Measurements from ENCODE around the gene NMS. TPM values are rescaled to one million over a fixed set of nuclear protein-coding genes. Genes with fewer than 3 reads are reported as not detected.

Gene NMS
- total RNA-seq, 1 experiment from 2014 or later: not detected

GRCh38 chr2:100424277-100424875 is 45.9 kb upstream of the NMS start:
- H3K27ac Mint-ChIP-seq: no peak overlapping the region
- peaks cover 11% of the 10 kb centered on the region for H3K4me1 Mint-ChIP-seq
- no peaks in the 10 kb centered on the region for H3K27me3 Mint-ChIP-seq (ENCODE audit: low read depth)
- H3K36me3 Mint-ChIP-seq: no peaks in the 10 kb centered on the region; the same call in 1 of the 2 replicates
- TF ChIP-seq, protein P1, sequence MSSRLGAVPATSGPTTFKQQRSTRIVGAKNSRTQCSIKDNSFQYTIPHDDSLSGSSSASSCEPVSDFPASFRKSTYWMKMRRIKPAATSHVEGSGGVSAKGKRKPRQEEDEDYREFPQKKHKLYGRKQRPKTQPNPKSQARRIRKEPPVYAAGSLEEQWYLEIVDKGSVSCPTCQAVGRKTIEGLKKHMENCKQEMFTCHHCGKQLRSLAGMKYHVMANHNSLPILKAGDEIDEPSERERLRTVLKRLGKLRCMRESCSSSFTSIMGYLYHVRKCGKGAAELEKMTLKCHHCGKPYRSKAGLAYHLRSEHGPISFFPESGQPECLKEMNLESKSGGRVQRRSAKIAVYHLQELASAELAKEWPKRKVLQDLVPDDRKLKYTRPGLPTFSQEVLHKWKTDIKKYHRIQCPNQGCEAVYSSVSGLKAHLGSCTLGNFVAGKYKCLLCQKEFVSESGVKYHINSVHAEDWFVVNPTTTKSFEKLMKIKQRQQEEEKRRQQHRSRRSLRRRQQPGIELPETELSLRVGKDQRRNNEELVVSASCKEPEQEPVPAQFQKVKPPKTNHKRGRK (CRISPR knock-in tag; IDR thresholded peaks at IDR 0.05; ENCODE audit: borderline replicate concordance): no peak
- TF ChIP-seq SOX15 (CRISPR knock-in tag; IDR thresholded peaks at IDR 0.05) (no peak), ATF1 (CRISPR knock-in tag; IDR thresholded peaks at IDR 0.05) (no peak), IRF2 (CRISPR knock-in tag; IDR thresholded peaks at IDR 0.05; ENCODE audit: borderline replicate concordance, low read depth) (no peak), AFF4 (CRISPR knock-in tag; IDR thresholded peaks at IDR 0.05; ENCODE audit: borderline replicate concordance) (no peak), ERG (CRISPR knock-in tag; IDR thresholded peaks at IDR 0.05) (no peak), EMX1 (CRISPR knock-in tag; IDR thresholded peaks at IDR 0.05) (no peak), JUN (CRISPR knock-in tag; IDR thresholded peaks at IDR 0.05) (no peak)
- TF ChIP-seq, protein P2, sequence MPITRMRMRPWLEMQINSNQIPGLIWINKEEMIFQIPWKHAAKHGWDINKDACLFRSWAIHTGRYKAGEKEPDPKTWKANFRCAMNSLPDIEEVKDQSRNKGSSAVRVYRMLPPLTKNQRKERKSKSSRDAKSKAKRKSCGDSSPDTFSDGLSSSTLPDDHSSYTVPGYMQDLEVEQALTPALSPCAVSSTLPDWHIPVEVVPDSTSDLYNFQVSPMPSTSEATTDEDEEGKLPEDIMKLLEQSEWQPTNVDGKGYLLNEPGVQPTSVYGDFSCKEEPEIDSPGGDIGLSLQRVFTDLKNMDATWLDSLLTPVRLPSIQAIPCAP (CRISPR knock-in tag; IDR thresholded peaks at IDR 0.05): no peak
- CTCF ChIA-PET: interaction anchor here (0.7 to 1.4 kb wide), 3 partner anchors 13 to 309 kb away, joined by 3 to 4 read pairs (median 4); partner anchors contain the start of gene PDCL3
- no peak for ATAC-seq
- DNase-seq (ENCODE audit: low spot score): no peak
- H3K4me3 Mint-ChIP-seq: no peak overlapping the region
- peaks cover 16% of the 10 kb centered on the region for H3K9me3 Mint-ChIP-seq
- POLR2A ChIA-PET: interaction anchor here (0.6 kb wide), 1 partner anchor 101 kb away, joined by 4 read pairs; no protein-coding TSS in a partner anchor

DNA sequence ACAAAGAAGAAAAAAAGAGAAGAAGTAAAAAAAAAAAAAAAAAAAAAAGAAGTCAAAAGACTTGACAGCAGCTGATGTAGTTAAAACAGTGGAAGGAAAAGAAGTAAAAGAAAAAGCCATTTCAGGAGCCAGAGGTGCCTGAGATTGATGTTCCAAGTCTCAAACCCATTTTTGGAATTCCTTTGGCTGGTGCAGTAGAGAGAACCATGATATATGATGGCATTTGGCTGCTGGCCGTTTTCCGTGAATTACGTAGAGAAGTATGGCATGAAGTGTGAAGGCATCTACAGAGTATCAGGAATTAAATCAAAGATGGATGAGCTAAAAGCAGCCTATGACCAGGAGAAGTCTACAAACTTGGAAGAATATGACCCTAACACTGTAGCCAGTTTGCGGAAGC is 45.2 kb upstream of the NMS start:
- Mint-ChIP-seq H3K36me3 (no peaks in the 10 kb centered on the region; the same call in 1 of the 2 replicates), H3K27ac (no peak overlapping the region), H3K4me1 (peaks cover 11% of the 10 kb centered on the region), H3K4me3 (no peak overlapping the region), H3K9me3 (peaks cover 22% of the 10 kb centered on the region), H3K27me3 (ENCODE audit: low read depth) (no peaks in the 10 kb centered on the region)
- ChIA-PET POLR2A (interaction anchor here (0.6 kb wide), 1 partner anchor 101 kb away, joined by 4 read pairs; no protein-coding TSS in a partner anchor), CTCF (interaction anchor here (0.7 to 1.4 kb wide), 4 partner anchors 8 to 310 kb away, joined by 3 to 4 read pairs (median 4); partner anchors contain the start of gene PDCL3)
- DNase-seq (ENCODE audit: low spot score): no peak
- no peak for ATAC-seq
- no peak for TF ChIP-seq CTCF (IDR thresholded peaks at IDR 0.05)
- no peak for TF ChIP-seq ATF1 (CRISPR knock-in tag; IDR thresholded peaks at IDR 0.05)
- no peak for TF ChIP-seq OVOL2 (CRISPR knock-in tag; IDR thresholded peaks at IDR 0.05; ENCODE audit: borderline replicate concordance)
- TF ChIP-seq JAZF1 (CRISPR knock-in tag; IDR thresholded peaks at IDR 0.05): no peak
- no peak for TF ChIP-seq USF1 (CRISPR knock-in tag; IDR thresholded peaks at IDR 0.05)
- TF ChIP-seq KAT7 (CRISPR knock-in tag; IDR thresholded peaks at IDR 0.05; ENCODE audit: borderline replicate concordance): no peak
- TF ChIP-seq SP1 (CRISPR knock-in tag; conservative IDR thresholded peaks at IDR 0.05): no peak
- no peak for TF ChIP-seq ZNF263 (CRISPR knock-in tag; IDR thresholded peaks at IDR 0.05; ENCODE audit: low read depth)

Data from WTC11 (cell line).